KOPT-K1 (cell line): ENCODE data around the gene ANTKMT.

Experiments used
- H3K27ac ChIP-seq: fragments of 200-600 bp; sonication (generic); 2 replicates; pipeline ENCODE4 v1.5.1; 2016; ENCODE audit warnings: antibody characterized with exemption, mild to moderate bottlenecking, low read depth, low read length; ENCODE audit not compliant: poor library complexity, severe bottlenecking
- H3K36me3 ChIP-seq: fragments of 200-600 bp; sonication (generic); 2 replicates; pipeline ENCODE4 v1.5.1; 2017; ENCODE audit warnings: antibody characterized with exemption, mild to moderate bottlenecking, low read length, moderate library complexity; ENCODE audit not compliant: insufficient read depth
- H3K9me3 ChIP-seq: fragments of 200-600 bp; sonication (generic); 2 replicates; pipeline ENCODE4 v1.5.1; 2017; ENCODE audit warnings: antibody characterized with exemption, low read length, mild to moderate bottlenecking; ENCODE audit not compliant: insufficient read depth, poor library complexity, severe bottlenecking

Gene ANTKMT

DNA sequence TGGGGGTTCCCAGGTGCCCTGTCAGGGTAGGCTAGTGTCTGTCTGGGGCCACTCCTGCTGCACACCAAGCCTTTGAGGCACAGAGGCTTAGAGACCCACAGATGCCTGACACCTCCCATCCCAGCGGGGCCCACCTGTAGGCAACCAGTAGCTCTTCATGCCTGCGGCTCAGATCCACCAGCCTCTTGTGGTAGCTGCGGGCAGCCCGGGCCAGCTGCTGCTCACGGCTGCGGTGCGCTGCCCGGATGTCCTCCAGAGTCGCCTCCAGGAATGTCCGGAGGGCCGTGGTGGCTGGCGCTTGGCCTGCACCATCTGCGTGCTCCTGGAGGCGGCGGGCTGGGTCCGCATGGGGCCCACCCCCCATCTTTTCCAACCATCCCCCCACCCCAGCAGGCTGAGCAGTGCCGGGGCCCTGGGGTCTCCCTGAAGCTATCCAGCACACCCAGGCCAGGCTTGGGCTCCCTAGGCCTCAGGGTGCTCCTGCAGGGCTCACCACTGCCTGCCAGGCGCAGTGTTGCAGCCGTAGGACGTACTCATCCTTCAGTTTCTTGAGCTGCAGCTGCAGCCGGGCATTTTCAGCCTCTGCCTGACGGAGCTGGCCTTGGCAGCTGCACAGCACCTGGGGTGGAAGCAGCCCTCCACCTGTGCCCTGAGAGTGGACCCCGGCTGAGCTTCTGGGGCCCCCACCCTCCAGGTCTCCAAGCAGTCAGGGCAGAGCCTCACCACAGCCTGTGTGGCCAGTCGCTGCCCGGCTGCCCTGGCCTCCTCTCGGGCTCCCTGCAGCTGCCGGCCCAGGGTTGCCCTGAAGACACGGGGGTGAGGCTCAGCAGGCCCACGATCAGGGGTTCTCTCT is 3.5 kb downstream of the ANTKMT start:
- H3K27ac ChIP-seq: no peak overlapping the region

DNA sequence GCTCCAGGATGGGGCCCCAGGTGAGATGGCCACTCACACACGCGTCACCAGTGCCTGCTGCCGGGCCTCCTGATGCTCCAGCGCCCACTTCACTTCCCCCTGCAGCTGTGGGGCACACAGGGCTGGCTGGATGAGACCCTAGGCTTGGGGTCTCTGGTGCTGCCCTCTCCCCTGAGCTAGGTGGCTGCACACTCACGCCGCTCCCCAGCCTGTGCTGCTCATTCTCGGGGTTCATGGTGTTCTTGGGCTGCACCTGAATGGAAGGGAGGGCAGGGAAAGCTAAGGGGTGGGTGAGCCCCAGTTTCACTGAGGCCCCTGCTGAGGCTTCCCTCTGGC is 4.1 kb downstream of the ANTKMT start:
- Histone ChIP-seq H3K9me3 (no peaks in the 10 kb centered on the region), H3K36me3 (no peaks in the 10 kb centered on the region), H3K27ac (no peak overlapping the region)

More for the DNA sequence above, 3.5 kb downstream of the ANTKMT start:
- no peaks in the 10 kb centered on the region for H3K36me3 ChIP-seq
- no peaks in the 10 kb centered on the region for H3K9me3 ChIP-seq

DNA sequence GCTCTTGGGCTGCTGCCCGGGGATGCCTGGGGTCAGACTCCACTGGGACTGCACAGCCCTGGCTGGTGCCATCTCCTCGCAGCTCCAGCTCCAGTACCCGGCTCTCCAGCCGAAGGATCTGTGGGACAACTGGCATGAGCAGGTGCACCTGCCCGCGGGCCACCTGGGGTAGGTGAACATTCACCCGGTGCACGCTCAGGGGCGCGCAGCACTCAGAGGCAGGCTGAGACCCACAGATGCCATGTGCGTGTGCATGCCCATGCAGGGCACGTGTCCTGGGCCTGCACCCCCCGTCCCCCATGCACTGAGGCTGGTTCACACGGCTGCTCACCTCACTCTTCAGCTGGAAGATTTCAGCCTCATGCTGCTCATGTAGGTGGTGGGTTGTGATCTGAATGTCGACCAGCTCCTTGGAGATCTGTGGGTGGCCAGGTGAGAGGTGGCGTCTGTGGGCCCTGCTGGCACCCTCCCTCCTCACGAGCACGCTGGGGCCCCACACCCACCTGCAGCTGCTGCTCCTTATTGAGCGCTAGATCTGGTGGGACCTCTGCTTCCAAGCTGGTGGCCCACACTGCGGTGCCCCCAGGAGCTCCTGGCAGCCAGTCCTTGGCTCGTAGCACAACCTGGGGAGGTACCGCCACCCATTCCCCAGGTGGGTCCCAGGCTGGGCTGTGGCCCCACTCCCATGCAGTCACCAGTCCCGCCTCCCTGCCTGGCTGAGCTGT is 4.7 kb downstream of the ANTKMT start:
- H3K9me3 ChIP-seq: no peaks in the 10 kb centered on the region
- no peak overlapping the region for H3K27ac ChIP-seq
- H3K36me3 ChIP-seq: no peaks in the 10 kb centered on the region

DNA sequence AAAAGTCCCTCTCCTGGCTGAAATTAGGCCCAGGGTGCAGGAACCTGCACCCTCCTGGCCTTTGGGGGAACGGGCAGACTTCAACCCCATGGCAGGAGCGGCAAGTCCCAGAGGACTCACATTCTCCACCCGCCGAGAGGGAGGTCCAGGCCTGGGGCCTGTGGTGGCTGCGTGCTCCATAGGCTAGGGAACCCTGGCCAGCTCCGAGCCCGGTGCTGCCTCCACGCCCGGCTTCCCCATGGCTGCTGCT is 5.2 kb downstream of the ANTKMT start:
- Histone ChIP-seq H3K9me3 (no peaks in the 10 kb centered on the region), H3K27ac (no peak overlapping the region), H3K36me3 (no peaks in the 10 kb centered on the region)

DNA sequence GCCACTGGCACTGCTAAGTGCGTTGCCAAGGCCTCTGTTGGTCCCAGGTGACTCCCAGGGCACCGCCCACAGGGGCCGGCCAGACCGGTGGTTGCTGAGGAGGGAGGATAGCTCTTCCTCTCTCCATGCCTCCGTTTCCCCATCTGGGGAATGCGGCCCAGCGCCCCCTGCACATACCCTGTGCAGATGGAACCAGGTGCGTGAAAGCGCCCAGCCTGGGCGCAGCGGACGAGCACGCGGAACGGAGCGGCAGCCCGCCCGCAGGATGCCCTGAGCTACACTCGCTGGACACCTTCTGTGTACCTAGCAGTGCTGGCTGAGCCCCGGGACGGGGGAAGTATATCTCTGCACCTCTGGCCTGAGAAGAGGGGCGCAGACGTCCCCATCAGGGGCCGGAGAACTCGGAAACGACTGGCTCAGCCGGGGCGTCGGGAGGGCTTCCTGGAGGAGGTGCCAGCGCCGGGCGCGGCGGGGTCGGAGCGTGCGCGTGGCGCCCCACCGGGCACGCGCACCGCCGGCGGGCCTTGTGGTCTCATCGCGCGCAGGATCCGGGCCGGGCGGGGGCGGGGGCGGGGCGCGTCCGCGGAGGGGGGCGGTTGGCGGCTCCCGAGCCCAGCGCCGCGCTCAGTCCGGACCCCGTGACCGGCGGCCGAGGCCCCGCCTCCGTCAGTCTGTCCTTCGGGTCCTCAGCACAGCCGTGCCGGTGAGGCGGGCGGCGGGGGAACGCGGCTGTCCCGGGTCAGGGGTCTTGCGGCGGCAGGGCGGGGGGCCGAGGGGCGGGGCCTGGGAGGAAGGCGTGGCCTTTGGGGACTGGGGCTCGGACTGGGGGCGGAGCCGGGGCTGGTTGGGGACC is 5.7 kb downstream of the ANTKMT start, which contains the start of the genes CCDC78 and HAGHL:
Gene CCDC78, minus strand, starts transcription at position 6 of the 853 bp plus-strand sequence. CDS start 76 bp downstream, outside the sequence.
Gene HAGHL, plus strand, starts transcription at position 669 of the 853 bp plus-strand sequence. CDS start 404 bp downstream, outside the sequence.
- Histone ChIP-seq H3K36me3 (no peaks in the 10 kb centered on the region), H3K9me3 (no peaks in the 10 kb centered on the region), H3K27ac (no peak within 1 kb of the TSS)

DNA sequence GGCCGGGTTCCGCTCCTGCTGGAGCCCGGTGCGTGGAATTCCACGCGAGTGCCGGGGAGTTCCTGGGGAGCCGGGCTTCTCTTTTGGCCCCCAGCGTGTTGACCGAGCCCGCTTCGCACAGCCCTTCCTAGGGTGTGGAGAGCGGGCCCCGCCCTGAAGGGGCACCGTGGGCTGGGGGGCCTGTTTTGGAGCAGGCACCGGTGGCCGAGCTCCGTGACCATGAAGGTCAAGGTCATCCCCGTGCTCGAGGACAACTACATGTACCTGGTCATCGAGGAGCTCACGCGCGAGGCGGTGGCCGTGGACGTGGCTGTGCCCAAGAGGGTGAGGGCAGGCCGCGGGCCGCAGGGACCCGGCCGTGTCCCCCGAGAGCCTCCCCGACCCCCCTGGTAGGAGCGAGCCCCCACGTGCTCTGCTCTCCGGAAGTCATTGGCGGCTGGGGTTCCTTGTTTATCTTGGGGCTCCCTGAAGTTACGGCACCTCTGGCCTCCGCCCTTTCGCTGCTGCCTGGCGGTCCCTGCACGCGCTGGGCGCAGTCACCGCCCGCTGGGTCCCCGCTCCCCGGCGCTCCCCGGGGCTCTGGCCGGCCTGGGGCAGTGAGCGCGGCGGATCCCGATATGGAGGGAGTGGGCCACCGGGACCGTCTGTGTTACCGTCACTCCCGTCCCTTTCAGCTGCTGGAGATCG is 6.5 kb downstream of the ANTKMT start:
- Histone ChIP-seq H3K36me3 (peaks cover 1% of the 10 kb centered on the region; the same call in 1 of the 2 replicates), H3K9me3 (no peaks in the 10 kb centered on the region), H3K27ac (no peak overlapping the region)

DNA sequence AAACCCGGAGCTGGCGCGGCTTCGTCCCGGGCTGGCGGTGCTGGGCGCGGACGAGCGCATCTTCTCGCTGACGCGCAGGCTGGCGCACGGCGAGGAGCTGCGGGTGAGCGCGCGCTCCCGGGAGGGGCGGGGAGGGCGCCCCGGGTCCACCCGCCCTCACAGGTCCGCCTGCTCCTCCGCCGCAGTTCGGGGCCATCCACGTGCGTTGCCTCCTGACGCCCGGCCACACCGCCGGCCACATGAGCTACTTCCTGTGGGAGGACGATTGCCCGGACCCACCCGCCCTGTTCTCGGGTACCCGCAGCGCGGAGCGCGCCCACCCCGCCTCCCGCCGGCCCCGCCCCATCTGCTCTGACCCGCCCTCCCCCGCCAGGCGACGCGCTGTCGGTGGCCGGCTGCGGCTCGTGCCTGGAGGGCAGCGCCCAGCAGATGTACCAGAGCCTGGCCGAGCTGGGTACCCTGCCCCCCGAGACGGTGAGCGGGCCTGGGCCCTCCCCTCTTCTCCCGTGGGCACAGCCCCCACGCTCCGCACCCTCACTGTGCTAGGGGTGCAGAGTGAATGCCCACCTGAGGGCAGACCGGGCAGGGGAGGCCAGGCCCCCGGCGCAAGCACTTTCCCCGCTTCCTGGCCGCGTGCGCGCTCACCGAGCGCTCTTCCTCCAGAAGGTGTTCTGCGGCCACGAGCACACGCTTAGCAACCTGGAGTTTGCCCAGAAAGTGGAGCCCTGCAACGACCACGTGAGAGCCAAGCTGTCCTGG is 7.4 kb downstream of the ANTKMT start:
- Histone ChIP-seq H3K9me3 (no peaks in the 10 kb centered on the region), H3K36me3 (peaks cover 10% of the 10 kb centered on the region; the same call in 1 of the 2 replicates), H3K27ac (no peak overlapping the region)

DNA sequence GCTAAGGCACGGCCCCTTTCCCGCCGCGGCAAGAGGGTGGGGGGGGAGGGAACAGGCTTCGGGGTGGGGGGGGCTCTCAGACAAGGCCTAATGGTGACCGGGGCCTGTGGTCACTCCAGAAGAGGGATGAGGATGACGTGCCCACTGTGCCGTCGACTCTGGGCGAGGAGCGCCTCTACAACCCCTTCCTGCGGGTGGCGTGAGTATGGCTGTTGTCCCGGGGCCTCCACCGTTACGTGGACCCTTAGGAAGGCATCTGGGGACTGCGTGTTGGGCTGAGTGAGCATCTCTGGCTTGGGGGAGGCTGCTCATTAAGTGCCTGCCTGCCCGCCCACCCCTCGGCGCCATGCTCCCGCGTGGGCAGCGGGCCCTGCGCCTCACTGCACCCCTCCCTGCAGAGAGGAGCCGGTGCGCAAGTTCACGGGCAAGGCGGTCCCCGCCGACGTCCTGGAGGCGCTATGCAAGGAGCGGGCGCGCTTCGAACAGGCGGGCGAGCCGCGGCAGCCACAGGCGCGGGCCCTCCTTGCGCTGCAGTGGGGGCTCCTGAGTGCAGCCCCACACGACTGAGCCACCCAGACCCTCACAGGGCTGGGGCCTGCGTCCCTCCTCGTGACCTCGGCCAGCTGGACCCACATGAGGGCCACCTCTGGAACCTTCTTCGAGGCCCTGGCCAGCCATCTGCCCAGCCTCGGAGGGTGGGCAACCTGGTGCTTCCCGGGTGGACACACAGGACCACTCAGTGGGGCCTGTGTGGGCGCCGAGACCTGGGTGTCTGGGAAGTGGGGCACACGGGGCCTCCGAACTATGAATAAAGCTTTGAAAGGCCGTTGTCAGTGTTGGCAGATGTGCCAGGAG is 8.2 kb downstream of the ANTKMT start:
- H3K36me3 ChIP-seq: peaks cover 18% of the 10 kb centered on the region; the same call in 1 of the 2 replicates
- H3K9me3 ChIP-seq: no peaks in the 10 kb centered on the region
- no peak overlapping the region for H3K27ac ChIP-seq

DNA sequence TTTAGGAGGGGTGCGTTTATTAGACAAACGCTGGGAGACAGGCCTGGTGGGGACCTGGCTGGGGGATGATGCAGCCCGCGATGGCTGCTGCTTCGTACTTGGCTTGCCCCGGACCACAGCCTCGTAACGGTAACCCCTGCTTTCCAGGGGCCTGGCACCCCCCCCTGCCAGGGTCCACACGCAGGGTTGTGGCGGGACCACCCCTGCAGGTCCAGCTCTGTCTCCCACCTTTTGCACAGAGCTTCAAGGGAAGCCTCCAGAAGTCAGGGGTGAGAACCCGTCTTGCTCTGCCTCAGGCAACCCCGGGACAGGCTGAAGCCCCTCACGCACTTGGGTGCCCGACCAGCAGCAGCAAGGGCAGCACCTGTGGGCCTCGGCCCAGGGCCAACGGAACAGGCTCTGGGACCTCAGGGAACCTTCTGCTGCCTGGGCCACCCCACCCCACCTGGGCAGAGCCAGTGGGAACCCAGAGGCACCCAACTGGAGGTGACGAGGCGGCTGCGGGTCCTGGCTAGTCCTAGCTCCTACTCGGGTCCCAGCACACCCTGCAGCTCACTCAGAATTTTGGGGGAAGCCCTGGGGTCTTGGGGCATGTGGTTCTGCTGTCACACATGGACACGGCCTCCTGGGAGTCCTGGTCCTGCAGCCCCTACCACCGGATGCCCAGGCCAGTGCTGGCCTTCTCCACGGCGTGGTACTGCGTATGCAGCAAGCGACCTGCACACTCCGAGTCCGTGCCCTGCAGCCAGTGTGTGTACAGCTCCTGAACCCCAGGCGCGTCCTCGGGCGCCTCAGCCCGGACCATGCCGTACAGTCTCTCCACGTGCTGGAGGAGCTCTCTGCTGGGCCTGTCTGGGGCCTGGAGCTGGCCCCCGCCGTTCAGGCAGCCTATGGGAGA is 9.1 kb downstream of the ANTKMT start:
- Histone ChIP-seq H3K36me3 (peaks cover 27% of the 10 kb centered on the region; the same call in 1 of the 2 replicates), H3K9me3 (no peaks in the 10 kb centered on the region), H3K27ac (no peak overlapping the region)

DNA sequence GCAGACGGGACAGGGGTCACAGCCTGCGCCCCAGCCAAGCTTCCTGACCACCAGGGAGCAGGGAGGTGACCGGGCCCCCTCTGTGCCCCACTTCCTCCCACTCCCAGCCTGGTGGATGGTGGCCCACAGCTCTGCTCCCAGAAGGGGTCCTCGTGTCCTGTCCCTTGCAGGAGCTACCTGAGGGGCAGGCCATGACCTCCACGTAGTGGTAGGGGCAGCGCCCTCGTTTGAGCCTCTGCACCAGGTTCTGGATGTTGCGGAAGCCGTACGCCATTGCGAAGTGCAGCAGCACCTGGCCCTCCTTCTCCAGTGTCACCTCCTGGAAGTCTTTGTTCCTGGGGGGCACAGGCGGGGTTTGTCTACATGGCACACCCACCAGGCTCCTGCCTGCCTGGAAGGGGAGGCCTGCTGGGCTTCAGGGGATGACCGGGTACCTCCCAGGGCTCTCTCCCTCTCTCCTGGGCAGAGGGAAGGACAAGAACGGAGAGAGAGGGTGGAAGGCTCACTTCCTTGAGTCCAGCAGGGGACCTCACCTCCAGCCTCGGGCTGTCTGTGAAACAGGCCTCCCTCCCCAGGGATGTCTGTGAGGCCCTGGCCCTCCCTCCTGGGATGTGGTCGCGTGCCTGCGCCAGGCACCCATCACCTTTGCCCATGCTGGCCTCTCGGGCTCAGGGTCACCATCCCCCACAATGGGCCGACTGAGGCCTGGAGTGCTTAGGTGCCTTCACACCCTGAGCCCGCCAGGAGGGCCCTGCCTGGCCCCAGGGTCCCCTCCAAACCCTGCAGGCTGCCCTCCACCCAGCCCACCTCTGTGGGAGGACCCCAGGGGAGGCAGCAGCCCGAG is 9.9 kb downstream of the ANTKMT start:
- Histone ChIP-seq H3K27ac (no peak overlapping the region), H3K9me3 (no peaks in the 10 kb centered on the region), H3K36me3 (peaks cover 35% of the 10 kb centered on the region; the same call in 1 of the 2 replicates)

DNA sequence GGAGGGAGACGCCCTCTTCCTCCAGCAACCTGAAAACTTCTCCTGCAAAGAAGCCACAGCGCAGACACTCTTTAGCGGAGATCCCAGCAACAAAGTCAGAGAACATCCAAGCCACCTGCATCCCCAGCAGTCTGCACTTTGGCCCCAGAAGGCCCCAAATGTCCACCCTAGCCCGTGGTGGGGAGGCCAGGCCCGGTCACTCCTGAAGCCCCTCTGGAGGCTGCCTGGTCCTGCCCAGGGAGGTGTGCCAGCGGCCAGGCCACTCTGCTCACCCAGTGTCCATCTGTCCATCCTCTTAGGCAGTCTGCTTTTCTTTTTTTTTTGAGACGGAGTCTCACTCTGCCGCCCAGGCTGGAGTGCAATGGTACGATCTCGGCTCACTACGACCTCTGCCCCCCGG is 11.4 kb downstream of the ANTKMT start:
- no peak overlapping the region for H3K27ac ChIP-seq
- H3K36me3 ChIP-seq: peaks cover 49% of the 10 kb centered on the region
- no peaks in the 10 kb centered on the region for H3K9me3 ChIP-seq

DNA sequence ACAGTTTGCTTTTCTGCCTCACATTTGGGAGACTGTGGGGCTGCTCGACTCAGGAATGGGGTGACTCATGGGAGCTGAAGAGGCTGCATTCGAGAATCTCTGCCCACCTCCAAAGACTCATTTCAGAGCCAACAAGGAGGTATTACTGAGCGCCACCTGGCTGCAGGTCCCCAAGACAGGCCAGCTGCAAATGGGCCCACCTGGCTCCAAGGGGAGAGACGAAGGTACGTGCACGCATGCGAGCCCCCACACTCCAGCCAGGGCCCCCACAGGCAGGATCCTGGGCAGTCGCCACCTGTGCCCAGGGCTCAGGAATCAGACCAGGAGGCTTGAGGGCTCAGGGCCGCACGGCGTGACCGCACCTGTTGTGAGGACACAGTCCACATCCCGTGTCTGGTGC is 12.0 kb downstream of the ANTKMT start:
- H3K9me3 ChIP-seq: no peaks in the 10 kb centered on the region
- H3K27ac ChIP-seq: no peak overlapping the region
- H3K36me3 ChIP-seq: peaks cover 55% of the 10 kb centered on the region
